Islet precursor cell (in vitro differentiated cells): ENCODE measurements around the gene PAGR1.
A peak's percentile ranks its signal among the peaks of the same experiment; 100 is the strongest.
"Not testable (repeated sequence)": the region's sequence is repeated elsewhere in the genome, so short reads cannot be mapped to it uniquely, and the experiment has no call there.

Source experiments
- DNase-seq: peaks from one replicate; pipeline ENCODE4 v3.0.0-alpha.2; 2018

The PAGR1 gene

DNA sequence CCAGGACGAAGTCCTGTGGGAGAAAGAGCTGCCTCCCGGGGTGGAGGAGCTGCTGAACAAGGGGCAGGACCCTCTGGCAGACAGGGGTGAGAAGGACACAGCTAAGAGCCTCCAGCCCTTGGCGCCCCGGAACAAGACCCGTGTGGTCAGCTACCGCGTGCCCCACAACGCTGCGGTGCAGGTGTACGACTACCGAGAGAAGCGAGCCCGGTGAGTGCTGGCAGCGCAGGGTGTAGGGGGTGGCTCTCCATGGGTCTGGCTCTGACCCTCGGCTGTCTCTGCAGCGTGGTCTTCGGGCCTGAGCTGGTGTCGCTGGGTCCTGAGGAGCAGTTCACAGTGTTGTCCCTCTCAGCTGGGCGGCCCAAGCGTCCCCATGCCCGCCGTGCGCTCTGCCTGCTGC is 25.7 kb downstream of the PAGR1 start:
- DNase-seq = no peak

DNA sequence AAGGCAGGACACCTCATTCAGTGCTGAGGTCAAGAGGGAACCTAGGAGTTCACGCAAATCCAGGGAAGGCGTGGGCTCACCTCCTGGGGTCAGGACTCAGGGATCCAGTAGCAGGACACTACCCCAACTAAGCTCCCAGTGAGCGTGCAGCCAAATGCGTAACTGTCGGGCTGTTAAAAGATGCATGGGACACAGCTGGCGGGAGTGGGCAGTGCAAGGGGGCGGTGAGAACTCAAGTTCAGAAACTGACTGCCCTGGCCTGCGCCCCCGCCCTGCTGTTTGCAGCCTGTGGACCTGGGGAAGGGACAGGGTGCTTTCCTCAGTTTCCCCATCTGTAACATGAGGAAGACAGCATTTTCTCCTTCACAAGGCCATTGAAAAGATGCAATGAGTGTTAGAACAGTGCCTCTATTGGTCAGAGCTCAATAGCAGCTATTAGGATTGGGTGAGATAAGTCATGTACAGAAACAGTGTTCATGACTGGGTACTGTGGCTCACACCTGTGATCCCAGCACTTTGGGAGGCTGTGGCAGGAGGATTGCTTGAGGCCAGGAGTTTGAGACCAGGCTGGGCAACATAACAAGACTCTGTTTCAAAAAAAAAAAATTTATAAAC is 26.9 kb downstream of the PAGR1 start:
- DNase-seq = no peak

- no peak for DNase-seq
Measured at GRCh38 chr16:29843931-29844330, 28.0 kb downstream of the PAGR1 start.

DNA sequence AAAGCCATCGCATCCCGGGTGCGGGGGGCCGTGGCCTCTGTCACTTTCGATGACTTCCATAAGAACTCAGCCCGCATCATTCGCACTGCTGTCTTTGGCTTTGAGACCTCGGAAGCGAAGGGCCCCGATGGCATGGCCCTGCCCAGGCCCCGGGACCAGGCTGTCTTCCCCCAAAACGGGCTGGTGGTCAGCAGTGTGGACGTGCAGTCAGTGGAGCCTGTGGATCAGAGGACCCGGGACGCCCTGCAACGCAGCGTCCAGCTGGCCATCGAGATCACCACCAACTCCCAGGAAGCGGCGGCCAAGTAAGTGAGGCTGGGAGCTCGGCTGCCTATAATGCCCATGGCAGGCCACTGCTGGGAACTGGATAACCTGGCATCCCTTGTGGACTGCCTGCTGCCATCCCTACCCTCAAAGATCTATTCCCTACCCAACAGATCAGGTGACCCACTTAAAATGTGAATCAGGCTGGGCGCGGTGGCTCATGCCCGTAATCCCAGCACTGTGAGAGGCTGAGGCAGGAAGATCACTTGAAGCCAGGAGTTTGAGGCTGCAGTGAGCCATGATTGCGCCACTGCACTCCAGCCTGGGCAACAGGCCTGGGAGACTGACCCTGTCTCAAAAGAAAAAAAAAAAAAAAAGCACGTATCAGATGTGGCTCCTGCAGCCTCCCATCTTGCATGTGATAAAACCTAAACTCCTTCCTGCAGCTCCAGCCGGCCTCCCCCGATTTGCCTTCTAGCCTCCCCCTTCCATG is 28.8 kb downstream of the PAGR1 start:
- no peak for DNase-seq

- DNase-seq = no peak
Measured at GRCh38 chr16:29845656-29846055, 29.7 kb downstream of the PAGR1 start.

- peak; percentile 80 for DNase-seq
Measured at GRCh38 chr16:29848420-29849297, 32.7 kb downstream of the PAGR1 start.

DNA sequence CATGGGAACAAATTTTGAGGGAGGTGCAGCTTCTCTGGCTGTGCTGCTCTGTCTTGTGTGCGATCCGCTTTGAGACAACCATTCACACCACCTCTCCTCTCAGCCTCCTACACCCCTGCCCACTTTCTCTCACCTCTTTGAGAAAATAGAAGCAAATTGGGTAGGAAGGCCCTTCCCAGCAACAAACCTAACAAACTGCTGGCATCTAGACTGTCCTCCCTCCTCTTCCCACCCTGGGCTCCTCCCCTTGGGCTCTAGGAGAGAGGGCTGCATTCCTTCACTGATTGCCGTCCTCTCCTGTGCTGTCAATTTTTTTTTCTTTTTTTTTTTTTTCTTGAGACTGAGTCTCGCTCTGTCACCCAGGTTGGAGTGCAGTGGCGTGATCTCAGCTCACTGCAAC is 33.6 kb downstream of the PAGR1 start:
- peak; percentile 88 for DNase-seq

- no peak for DNase-seq
Measured at GRCh38 chr16:29850998-29851397, 35.0 kb downstream of the PAGR1 start.

- no peak for DNase-seq
Measured at GRCh38 chr16:29852654-29853053, 36.7 kb downstream of the PAGR1 start.

DNA sequence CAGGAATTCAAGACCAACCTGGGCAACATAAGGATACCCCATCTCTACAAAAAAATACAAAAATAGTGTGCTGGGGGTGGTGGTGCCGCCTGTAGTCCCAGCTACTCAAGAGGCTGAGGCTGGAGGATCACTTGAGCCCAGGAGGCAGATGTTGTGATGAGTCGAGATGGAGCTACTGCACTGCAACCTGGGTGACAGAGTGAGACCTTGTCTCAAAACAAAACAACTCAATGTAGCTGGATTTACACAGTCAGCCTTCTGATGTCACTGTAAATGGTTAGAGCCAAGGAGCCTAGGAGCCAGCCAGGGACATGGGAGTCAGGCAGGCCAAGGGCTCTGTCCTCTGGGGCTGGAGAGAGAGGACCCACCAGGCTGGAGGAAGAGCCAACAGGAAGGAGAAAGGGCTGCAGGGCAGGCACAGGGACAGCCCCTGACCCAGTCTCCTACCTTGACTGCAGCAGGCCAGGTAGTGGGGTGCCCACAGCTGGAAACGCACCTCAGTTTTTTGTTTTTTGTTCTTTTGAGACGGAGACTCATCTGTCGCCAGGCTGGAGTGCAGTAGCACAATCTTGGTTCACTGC is 38.7 kb downstream of the PAGR1 start:
- no peak for DNase-seq

GRCh38 chr16:29857133-29857760 is 41.3 kb downstream of the PAGR1 start:
- DNase-seq = no peak

DNA sequence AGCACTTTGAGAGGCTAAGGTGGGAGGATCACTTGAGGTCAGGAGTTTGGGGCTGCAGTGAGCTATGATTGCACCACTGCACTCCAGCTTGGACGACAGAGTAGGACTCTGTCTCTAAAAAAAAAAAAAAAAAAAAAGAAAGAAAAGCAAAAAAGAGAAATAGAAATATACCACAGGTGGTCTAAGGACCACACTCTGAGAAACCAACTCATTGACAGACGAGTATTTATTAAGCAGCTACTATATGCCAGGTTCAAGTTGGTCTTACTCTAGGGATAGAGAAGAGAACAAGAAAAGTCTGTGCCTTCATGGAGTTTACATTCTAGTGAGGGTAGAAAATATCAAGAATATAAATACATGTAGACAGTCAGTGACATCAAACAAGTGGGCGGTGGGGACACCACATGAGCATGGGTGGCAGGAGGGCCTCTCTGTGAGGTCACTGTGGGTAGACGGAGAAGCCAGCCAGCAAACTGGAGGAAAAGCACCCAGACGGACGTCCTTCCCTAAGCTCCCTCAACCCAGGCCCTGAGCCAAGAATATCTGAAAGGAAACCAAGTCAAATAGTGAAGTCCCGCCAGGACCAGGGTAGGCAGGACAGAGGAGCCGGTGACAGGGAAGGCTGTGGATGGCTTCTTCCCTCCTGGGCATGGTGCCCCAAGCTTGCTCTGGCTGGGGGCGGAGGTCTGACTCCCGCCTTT is 42.3 kb downstream of the PAGR1 start:
- no peak for DNase-seq

DNA sequence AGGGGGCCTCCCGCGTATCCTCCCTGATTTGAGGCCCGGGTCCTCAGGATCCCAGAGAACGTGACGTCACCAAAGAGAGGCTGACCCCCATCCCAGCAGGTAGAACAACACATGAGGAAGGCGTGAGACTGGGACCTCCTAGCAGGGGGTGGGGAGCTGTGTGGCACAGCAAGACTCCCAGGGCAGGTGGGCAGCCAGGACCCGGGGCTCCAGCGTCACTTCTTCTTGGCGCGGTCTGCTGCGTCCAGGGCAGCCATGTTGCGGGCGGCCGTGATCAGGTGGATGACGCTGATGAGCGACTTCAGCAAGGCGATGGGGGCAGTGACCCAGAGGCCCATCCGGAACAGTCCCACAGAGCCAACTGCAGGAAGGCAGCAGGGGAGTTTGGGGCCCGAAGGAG is 43.0 kb downstream of the PAGR1 start:
- DNase-seq = no peak

DNA sequence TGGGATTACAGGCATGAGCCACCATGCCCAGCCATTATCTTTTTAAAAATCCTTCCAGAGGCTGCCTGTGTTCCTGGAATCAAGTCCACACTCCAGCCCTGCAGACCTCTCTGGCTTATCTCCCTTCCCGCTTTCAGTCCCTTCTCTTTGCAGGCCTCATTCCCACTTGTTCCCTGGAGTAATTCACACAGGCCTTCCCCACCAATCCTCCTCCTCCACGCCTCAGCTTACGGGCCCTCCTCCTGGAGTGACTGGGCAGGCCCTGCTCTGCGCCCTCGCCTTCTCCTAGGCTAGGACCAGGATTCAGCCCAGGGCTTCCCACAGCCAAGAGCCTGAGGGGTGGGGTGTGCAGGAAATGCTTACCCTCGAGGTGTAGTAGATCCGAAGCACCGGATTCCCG is 44.3 kb downstream of the PAGR1 start:
- DNase-seq = no peak

- DNase-seq = peak; percentile 67
Measured at GRCh38 chr16:29862383-29862883, 46.5 kb downstream of the PAGR1 start.

GRCh38 chr16:29862884-29863668 is 47.1 kb downstream of the PAGR1 start, which contains the start of gene CDIPT:
CDIPT (minus strand) TSS chr16:29863226; CDS start chr16:29862857, 369 bp downstream.
- peak; percentile 96 for DNase-seq

GRCh38 chr16:29863669-29863984 is 47.7 kb downstream of the PAGR1 start:
- no peak for DNase-seq

DNA sequence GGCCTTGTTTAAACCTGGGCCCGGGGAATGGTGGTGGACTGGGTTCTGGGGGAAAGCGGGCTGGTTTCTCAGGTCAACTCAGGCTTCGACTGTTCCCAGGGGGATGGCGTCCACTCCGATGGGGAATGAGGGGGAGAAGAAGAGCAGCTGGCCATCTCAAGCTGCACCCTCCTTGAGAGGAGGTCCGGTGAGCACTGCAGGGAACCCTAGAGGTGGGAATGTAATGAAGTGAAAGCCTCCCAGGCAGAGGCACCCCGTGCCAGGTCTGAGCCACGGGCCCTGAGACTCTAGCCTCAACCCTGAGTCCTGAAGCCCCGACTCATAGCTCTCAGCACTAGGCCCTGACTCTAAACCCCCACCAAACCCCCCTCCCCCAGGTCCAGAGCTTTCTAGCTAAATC is 48.3 kb downstream of the PAGR1 start:
- no peak for DNase-seq

DNA sequence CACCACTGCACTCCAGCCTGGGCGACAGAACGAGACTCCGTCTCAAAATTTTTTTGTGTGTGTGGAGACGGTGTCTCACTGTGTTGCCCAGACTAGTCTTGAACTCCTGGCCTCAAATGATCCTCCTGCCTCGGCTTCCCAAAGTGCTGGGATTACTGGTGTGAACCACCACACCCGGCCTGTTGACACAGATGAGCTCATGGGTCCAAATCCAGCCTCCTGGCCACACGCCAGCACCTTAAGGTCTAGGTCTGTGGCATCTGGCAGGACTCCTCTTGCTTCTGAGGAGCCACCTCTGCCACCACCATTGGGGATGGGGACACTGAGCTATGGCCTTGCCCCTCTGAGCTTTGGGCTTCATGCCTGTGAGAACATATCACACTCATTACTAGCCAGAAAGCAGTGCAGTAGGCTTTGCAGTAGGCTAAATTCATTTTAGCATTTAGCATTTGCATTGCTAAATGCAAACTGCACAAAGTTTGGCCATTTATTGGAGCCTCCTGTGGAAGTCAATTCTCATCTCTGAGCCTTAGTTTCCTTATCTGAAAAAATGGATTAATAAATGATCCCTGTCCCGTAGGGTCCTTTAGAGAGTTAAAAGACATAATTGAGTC is 52.6 kb downstream of the PAGR1 start:
- no peak for DNase-seq

DNA sequence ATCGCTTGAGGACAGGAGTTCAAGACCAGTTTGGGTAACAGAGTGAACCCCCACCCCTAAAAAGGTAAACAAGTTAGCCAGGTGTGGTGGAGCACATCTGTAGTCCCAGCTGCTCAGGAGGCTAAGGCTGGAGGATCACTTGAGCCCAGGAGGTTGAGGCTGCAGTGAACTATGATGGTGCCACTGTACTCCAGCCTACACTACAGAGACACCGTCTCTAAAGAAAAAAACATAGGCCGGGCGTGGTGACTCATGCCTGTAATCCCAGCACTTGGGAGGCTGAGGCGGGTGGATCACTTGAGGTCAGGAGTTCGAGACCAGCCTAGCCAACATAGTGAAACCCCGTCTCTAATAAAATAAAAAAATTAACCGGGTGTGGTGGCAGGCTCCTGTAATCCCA is 53.1 kb downstream of the PAGR1 start:
- not testable (repeated sequence) for DNase-seq
